Subcutaneous adipose tissue (tissue), 4 donors: ENCODE data around the gene DNAJA4. TPM values are rescaled to one million over a fixed set of nuclear protein-coding genes. Genes with fewer than 3 reads are reported as not detected.

ENCODE experiments used
- total RNA-seq, 4 donors: library from RNA; depleted of rRNA; stranded (reverse); fragments of >200 nt; gene quantifications; one replicate each; pipeline ENCODE4 v1.1.0, GENCODE V29; 2016
- TF ChIP-seq, protein P1 (sequence below): fragments of 450-650 bp; IDR thresholded peaks from one replicate; pipeline ENCODE4 v1.5.1; 2016; ENCODE audit warnings: low read depth, mild to moderate bottlenecking, control low read depth, antibody characterized with exemption, moderate library complexity

DNAJA4 gene
- total RNA-seq, 4 donors from 2014 or later = 14.3 to 22.8 (median 17.7) TPM

- TF ChIP-seq, protein P1, sequence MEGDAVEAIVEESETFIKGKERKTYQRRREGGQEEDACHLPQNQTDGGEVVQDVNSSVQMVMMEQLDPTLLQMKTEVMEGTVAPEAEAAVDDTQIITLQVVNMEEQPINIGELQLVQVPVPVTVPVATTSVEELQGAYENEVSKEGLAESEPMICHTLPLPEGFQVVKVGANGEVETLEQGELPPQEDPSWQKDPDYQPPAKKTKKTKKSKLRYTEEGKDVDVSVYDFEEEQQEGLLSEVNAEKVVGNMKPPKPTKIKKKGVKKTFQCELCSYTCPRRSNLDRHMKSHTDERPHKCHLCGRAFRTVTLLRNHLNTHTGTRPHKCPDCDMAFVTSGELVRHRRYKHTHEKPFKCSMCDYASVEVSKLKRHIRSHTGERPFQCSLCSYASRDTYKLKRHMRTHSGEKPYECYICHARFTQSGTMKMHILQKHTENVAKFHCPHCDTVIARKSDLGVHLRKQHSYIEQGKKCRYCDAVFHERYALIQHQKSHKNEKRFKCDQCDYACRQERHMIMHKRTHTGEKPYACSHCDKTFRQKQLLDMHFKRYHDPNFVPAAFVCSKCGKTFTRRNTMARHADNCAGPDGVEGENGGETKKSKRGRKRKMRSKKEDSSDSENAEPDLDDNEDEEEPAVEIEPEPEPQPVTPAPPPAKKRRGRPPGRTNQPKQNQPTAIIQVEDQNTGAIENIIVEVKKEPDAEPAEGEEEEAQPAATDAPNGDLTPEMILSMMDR = no peak
Measured at GRCh38 chr15:78284758-78285157, 20.4 kb downstream of the DNAJA4 start.

DNA sequence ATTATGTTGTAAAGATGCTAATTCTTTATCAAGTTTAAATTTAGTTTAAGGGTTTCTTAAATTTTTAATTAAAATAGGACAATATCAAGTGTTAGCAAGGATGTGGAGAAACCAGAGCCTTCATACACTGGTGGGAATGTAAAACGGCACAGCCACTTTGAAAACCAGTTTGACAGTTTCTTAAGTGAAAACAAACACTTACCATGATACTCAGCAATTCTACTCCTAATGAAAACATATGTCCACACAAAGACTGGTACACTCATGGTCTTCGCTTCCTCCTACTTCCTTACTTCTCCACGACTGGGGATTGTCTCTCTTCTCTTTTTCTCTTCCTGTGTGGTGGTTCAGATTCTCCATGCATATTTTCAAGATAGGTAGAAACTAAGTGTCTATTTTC is 25.9 kb downstream of the DNAJA4 start:
- TF ChIP-seq, protein P1 = no peak

DNA sequence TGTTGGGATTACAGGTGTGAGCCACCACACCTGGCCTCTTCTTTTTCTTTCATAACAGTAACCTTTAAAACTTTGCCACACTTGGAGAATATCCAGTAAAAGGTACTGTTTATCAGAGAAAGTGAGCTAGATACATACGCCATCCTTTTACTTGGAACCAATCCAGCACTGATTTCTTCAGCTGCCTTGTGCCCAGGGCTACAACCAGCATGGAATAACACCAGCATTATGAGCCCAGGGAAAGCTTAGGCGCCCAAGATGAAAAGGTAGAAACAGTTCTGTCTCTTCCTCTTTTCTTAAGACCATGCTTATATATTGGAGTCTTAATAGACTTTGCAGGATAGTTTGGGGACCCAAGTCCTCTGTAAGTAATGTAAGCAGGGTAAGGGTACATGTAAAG is 26.7 kb downstream of the DNAJA4 start:
- TF ChIP-seq, protein P1 = no peak

DNA sequence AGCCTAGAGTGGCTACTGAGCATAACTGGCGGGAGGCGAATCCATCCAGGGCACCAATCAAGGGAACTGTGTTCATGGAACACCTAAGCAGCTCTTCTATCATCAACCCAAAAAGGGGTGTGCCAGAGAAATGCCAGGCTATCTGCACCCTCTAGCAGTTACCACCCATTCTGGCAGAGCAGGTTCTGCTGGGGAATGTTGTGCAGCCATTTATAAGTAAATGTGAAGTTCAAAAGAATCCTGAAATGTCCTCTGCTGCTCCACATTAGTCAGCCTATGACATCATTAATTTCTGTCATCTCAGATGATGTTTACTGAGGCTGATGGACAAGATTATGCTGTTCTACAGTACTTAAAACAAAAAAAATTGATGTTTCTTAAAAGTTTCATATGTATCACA is 27.3 kb downstream of the DNAJA4 start:
- TF ChIP-seq, protein P1 = no peak

DNA sequence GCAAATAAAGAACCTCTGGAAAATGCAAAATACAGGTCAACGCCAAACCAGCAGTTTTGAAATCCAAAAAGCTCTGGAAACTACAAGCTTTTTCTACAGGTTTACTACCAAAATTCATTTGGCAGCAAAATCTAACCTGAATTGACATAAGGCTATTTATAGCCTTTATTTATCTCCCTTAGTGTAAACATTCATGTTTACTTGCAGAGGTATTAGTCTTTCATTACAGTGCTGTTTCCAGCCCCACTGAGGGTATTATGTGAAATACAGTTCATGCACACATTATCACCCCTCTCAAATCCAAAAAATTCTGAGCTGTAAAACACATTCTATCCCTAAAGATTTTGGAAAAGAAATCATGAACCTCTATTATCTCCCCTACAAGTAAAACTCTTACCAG is 27.9 kb downstream of the DNAJA4 start:
- TF ChIP-seq, protein P1 = no peak

DNA sequence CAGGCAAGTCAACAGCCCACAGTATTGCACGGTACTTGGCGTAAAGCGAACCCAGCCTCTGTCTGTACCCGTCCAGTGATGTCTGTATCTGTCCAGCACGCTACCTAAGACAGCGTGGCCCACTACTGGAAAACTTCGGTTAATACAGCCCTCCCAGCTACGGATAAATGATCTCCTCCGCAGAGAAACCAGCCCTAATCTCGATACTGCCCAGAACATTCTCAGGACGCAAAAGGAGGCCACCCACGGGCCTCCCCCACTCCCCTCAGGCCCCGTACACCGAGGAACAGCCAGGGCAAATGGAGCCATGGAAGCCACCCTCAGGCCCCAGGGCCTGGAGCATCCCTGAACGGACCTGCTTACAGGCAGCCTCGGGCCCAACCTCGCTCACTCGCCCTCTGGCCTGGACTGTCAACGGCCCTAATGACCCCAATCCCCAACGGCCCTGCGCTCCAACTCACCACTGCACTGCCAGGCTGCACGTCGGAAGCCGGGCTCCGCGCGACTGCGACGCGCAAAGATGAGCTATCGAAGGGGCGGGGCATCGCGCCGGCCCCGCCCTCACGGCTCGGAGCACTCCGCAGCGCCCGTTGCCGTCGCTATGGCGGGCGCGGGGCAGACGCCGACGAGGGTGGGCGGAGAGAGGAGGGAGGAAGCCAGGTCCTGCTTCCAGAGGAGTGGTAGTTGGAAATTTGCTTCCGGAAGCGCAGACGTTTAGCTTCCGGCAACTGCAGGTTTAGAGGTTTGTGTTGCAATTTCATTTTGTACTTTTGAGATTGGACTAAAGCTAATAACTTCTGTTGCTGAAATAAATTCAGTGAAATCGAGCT is 35.0 kb downstream of the DNAJA4 start, which contains the start of gene SKIC8:
Gene SKIC8 (minus strand): TSS at position 509 of the 830 bp plus-strand sequence. CDS start 3,923 bp downstream, outside the sequence.
- TF ChIP-seq, protein P1 = no peak

DNA sequence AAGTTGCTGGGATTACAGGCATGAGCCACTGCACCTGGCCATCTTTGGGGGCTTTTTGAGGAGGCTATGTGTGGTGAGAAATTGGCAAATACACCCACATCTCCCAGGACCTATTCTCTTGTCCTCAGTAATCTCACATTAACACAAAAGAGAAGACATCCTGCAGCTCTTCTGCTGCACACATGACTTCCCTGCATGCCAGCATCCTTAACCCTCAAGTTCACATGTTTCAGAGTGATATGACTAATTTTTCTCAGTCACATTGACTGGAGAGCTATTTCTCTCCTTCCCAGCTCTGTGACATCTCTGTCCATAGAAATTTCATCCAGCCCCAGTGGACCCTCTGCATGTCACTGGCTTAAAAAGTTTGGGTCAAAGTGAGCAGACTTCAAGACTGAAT is 37.0 kb downstream of the DNAJA4 start:
- TF ChIP-seq, protein P1 = no peak
